GM21786 (cell line): ENCODE data around the gene SHB.
"Not testable (repeated sequence)": the region's sequence is repeated elsewhere in the genome, so short reads cannot be mapped to it uniquely, and the experiment has no call there.

Experiments
- ATAC-seq: cut with Tn5 transposase; IDR thresholded peaks from one replicate; pipeline ENCODE4 v1.9.1; 2021; ENCODE audit not compliant: unreplicated experiment

Gene SHB

DNA sequence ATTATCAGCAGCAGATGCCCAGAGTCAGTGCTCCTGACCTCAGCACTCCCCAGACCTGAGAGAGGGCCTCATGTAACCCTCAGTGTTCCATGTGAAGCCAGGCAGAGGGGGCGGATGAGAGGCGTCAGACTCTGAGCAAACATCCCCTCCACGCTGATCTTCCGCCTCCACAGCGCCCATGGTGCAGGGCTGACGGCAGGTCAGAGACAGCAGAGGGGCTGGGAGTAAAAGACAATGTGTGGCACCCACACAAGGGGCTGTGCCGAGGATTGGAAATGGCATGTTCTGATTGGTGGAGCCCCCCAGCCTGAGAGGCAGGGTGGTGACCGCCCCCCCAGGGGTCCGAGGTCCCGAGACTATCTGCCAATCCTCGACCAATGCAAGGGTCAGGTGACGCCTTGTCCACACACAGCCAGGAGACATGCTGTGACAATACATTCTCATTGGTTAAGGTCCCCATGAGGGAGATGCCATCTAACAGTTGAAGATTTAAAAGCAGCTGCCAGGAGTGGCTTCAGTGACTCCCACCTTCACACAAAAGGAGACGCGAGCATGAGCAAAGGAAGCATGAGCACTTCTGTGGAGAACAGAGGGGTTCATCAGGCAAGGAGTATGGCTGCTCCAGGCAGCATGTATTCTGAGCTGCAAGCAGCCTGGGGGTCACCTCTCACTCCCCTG lies 145.8 kb downstream of the SHB start:
- ATAC-seq = no peak

DNA sequence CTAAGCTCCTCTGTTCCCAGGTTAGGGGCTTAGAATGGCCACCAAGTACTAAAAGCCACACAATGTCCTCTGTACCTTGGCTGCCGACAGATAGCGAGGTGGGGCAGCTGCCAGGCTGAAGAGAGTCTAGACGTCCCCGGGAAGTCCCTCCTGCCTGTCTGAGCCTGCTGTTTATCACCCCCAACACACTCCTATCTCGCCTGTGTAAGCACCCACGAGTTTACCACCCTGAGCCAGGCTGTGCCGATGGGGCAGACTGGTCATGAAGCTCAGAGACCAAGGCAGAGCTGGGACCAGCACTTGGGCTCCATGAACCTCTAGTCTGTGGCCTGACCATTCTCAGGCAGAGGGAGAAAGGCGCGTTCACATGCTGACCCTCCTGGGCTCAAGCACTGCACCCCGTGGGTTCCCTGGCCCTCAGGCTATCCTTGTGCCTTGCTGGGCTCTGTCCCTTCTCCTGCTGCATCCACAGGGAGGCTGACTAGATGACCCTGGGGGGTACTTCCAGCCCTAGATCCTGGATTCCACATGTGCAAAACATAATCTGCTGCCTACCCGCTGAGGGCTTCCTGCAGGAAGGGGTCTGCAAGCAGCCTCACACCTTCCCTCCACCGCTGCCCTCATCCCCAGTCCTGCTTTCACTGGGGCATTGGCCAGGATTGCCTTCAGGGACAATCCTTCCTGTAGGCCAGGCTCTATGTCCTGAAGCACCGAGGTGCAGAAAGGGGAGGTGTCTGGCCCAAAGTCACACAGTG lies 146.5 kb downstream of the SHB start:
- no peak for ATAC-seq

DNA sequence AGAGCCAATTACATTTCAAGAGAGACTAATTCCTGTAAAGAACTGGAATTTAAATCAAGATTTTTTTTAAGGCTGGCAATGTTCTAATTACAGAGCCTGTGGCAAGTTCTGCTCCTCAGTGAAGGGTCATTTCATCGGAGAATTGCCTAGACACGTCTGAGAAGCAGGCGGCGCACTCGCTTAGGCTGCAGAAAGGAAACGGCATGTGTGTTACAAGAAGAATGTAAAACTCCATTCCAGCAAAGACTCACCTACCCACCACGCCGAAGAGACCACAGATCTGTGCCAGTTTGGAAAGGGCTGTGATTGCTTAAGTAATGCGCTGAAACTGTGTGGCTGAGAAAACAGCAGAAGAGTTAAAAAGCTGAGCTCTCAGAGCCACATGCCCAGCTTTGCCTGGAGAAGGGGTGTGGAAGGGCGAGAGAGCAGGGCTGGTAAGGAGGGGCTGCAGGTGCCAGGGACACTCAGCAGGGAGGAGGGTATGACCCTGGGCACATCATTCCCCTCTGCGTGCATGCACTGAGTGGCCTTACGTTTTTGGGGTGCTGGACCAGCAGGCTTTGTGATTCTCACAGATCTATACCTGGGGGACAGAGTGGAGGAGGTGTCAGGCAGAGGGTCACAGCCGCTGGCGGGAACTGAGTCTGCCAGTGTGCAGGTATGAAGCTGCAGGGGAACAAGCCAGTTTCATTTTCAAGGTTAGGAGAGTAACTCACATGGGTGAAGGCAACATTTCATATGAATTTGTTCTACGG lies 147.3 kb downstream of the SHB start:
- no peak for ATAC-seq

DNA sequence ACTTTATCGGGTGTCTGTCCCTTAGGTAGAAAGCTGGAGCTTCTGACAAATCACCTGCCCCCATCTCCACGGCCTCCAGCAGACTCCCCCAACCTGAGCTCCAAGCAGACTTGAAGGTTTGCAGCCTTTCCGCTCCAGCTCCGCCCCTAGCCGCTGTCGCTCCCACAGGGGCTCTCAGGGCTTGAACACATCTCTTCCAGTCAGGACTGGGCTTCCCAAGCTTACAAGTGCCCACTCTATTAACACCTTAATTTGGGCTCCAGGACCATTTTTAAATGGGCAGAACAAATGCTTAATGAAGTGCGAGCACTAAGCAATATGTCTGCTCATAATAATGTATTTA lies 147.9 kb downstream of the SHB start:
- no peak for ATAC-seq

DNA sequence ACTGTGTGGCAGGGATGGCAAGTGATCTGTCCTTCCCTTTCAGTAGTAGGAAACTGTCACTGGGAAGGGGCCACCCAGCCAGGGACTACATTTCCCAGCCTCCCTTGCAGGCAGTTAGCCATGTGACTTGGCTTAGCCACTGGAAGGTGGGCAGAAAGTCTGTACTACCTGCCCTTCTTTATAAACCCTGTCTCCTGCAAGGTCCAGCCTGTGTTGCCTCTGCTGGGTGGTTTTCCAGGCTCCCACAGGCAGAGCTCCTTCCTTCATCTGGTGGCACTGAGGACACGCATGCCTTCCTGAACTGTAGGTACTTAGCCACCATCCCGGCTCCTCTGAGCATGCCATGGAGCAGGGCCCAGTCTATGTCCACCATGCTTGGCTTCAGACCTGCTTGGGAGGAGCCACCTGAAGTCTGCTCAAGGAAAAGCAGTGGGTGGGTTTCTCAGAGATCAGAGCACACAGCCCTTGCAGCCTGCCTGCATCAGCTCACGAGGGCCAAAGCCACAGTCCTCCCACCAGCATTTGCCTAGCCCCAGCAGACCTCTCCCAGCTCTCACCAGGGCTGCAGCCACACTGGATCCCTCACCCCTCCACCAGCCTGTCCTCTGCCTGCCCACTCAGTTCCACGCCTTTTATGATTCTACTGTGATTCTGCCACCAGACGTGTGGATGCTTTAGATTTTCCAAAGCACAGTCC lies 148.4 kb downstream of the SHB start:
- peak; percentile 80 for ATAC-seq

DNA sequence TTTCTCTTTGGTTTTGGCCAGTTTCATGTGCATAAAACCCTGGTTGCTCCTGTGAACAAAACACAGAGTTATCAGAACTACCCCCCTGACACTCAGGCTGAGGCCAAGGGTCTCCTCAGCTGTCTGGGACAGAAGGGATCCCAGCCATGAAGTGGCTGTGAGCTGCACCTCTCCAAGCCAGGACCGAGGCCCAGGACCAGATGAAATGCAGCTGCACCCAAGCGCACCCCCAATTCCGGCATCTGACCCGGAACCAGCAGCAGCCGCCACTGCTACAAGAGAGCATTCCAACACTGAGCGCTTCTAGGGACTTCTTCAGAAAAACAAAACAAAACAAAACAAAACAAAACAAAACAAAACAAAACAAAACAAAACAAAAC lies 149.1 kb downstream of the SHB start:
- no peak for ATAC-seq

DNA sequence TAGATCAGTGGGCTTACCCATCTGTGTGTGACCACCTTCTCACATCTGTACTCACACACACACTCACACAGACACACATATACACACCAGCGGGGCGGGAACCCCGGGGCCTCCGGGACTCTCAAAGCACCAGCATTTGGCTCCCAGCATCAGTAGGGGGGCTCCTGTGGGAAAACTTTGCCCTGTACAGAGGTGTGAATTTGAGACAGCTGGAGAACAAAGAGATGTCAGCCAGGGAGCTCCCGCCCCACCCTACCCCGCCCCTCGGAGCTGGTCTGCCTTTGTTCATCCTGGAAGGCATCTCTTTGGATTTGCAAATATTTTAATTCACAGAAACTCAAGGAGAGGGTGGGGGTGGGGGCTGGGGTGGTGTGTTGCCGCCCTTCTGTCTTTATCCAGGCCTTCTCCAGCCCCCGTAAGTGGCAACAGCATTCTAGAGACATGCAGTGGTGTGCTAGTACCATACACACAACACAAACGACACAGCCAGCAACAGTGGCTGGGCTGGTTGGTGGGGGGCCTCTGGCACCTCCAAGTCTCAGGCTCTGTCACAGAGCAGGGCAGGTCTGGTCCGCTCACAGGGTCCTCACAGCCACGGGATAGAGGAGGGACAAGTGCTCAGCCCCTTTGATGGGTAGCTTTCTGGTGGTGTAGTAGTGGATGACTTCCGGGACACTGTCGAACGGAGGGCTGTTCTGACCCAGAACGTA lies 149.6 kb downstream of the SHB start:
- ATAC-seq = no peak

DNA sequence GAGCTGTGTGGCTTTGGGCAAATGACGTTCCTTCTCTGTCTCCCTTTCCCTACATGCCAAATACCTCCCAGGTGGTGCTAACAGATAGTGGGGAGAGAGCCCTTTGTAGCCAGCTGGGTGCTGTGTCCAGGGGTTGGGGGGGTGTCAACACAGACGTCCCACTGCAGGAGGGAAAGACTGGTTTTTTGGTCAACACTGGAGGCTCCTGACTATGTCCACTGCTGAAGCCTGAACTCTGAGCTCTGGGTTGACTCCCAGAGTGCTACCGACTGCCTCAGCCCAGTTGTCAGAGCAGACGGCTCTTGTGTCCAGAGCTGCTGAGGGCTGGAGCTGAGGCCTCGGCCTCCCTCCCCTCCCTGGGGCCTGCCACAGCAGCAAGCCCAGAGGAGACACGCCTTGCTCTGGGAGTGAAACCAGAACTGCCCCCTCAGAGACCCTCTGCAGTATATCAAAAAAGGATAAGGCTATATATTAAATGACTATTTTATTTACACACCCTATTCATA lies 150.3 kb downstream of the SHB start:
- ATAC-seq = no peak

DNA sequence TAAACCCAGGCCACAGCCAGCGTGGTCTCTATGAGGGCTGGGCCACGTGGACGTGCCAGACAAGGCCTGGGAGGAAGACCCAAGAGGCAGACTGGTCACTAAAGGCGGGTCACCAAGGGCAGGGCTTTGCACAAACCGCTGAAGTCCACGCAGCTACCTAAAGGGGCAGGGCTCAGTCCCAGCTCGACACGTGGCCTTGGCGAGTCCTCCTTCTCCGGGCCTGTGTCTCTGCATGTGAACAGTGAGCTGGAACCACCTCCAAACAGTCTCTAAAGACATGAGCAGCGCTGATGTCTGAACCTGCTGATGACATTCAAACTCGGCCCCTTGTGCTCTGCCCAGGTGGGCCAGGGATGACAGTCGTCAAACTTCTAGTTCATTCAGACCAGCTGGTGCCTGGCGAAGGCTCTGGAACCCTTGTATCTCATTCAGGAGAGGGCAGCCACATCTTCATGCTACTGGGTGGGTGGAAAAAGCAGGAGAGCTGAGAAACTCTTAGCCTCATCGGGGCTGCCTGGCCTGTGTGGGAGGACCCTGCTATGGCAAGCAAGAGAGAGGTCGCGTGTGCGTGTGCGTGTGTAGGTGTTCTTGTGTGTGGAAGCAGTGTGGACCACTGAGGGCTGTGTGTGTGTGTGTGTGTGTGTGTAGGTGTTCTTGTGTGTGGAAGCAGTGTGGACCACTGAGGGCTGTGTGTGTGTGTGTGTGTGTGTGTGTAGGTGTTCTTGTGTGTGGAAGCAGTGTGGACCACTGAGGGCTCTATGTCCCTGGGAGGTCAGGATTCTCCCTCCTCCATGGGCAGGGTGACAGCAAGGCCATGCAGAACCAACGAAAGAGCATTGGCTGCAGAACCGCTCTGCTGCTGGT lies 151.0 kb downstream of the SHB start:
- ATAC-seq = no peak

DNA sequence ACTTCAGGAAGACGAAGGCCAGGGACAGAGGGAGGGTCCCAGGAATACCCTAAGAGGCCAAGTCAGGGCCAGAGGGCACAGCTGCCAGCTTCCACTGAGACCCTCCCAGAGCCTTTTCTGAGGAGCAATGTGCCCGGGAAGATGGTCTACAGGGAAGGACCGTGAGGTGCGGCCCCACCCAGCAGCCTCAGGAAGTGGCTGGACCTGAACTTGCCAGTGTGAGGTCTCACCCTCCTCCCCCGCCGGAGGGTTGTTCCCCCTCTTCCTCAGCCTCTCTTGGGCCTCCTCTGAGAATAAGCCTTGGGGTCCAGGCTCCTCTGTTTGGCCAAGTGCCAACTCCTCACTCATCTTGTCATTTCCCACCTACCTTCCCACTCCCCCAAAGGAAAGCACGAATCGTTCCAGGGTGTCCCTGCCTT lies 151.7 kb downstream of the SHB start:
- no peak for ATAC-seq

DNA sequence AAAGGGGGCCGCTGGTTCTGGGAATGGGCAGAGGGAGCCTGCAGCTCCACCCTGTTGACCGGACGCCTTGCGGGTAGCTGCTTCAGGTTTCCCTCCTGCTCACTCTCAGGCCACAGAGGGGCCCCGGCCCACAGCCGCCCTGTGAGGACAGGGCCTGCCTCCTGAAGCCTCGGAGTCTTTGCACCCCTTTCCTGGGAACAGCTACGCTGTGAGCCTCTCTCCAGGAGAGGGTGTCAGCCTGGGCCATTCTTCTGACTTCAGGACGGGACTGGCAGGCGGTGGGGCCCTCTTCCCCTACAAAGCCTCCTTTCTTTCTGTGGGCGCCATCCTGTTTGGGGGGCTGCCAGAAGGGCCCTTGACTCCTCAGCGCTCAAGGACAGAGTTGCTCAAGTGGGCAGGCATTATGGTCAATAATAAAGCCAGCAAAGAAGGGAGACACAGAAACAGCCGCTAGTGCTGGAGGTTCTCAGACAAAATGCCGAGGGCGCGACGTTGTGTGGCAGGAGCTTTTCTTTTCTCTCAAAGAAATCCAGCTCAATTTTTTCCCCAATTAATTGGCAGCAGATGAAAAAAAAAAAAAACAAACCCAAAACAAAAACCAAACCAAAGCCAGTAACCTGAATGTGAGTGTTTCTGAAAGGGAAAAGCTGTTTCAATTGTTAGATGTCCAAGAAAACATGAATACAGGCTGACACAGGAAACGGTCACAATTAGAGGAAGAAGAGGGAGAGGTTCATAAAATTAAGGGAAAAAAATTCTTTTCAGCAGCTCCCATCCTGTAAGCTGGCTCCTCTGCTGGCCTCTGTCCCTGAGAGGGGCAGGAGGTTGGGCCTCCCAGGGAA lies 152.3 kb downstream of the SHB start:
- ATAC-seq = no peak

DNA sequence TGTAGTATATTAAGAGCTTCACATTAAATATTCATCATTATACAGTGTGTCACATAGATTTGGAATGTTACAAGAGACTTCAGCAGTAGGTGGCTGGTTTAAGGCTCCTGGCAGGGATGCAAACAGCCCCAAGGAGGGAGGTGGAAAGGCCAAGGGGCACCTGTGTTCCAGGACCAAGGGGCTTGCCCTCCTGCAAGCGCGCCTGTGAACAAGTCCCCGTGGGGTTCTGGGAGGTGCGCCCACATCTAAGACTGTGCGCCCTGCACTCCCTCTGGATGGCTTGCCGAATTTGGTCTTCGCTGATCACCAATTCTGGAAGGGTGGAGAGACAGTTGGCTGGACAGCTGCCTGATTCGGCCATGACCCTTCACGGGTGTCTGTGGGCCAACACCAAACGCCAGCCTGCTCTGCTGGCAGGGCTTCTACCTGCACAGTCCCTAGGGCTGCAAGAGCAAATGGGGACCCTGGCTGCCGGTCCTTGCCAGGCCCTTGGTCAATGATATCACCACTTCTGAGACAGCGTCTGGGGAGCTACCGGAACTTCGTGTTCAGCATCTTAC lies 153.0 kb downstream of the SHB start:
- no peak for ATAC-seq

DNA sequence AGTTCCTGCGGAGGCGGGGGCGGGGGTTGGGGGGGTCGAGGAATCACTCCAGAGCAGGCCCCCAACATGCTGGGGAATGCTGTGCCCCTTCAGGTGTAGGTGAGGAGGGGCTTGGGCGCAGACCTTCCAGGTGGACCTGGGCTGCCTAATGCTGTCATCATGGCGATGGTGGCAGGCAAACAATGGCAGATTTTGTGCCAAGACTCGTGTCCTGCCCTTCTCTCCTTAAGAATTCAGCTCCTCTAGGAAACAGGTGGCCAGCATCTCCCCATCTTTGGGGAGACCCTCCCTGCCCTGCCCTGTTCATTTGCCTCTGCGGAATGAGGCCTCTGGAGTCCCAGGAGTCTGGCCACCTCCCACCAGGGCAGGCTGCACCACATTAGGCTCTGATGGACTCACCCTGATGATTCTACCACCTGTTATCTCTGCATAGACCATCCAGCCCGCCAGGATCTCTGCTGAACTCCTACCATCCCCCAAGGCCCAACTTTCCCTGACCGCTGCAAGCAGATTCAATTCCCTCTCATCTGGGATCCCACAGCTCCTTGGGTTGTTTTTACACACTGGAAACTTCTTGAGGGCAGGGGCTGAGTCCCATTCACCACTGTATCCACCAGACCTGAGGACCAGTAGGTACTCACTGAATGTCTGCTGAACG lies 154.2 kb downstream of the SHB start:
- no peak for ATAC-seq

DNA sequence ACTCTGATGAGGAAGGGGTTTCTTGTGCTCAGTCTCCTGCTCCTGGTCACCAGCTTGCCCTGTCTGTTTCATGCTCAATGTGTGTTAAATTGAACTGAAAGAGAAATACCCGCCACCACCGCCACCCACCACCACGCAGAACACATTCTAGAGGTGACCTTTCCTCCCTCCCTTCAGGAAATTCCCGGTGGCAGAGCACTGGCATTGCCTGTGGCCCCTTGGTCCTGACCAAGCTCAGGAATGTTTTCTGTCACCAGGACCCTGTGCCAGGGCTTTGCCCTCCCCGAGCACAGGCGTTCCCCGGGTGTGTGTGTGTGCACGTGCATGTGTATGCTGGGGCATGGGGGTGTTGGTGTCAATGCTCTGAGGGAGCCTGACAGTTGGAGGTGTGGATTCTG lies 154.9 kb downstream of the SHB start:
- no peak for ATAC-seq

DNA sequence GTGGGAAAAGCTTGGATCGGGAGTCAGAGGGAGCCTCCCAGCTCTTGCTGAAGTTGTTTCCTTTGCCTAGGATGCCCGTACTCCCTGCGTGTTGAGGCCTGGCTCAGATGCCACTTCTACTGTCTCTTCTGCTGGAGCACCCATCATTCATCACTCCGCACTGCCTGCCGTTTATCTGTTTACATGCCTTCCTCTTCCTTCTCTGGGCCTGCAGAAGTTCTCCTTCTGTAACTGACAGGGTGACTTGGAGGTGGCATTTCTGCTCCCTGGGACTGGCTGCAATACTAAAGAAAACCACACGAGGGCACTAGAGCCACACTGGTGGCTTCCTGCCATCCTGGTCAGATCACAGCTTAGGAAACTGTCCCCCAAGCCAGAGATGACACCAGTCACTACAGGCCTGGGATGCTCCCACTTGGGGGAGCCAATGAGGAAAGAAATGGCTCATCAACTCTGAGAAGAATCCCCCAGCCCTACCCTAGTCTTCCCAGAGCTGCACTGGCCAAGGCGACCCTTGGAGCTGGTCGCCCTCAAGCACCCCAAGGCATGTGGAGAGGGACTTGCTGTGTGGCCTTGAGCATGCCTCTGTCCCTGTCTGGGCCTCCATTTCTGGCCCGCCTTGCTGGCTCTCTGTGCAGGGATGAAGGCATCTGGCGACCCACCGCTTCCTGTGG lies 155.4 kb downstream of the SHB start:
- ATAC-seq = peak; percentile 85

DNA sequence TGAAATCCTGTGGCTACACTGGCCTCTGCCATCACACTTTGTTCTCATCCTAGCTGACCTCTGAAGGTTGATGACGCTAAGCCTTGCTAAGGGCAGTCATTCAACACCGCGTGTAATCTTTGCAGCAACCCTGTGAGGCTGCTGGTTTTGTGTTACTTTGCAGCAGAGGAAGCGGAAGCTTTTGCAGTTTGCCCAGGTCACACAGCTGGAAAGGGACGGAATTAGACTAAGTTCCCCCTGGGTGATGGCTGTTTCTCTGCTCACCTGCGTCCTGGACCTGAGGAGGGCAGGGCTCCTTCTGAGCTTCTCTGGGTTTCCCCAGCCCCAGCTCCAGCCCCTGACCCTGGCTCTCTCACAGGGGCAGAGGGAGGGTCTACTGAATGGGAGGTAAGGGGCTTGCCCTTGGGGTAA lies 157.8 kb downstream of the SHB start:
- ATAC-seq = no peak

DNA sequence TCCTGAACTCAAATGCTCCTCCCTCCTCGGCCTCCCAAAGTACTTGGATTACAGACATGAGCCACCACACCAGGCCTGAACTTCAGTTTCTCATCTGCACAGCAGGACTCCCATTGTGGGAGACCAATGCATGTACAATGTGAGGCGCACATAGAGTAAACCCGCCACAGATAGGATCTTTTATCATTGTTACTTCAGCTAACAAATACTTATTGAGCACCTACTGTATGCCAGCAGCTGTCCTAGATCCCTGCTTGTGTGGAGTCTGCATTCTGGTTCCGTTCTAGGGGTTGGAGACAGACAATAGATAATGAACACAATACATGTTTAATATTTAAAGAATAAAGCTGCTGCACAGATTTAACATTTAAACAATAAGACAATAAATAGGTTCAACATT lies 158.8 kb downstream of the SHB start:
- ATAC-seq = no peak

DNA sequence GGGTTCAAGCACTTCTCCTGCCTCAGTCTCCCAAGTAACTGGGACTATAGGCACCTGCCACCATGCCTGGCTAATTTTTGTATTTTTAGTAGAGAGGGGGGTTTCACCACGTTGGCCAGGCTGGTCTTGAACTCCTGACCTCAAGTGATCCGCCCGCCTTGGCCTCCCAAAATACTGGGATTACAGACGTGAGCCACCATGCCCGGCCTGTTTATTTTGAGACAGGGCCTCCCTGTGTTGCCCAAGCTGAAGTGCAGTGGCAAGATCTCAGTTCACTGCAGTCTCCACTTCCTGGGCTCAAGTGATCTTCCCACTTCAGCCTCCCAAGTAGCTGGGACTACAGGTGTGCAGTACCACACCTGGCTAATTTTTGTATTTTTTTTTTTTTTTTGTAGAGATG lies 159.2 kb downstream of the SHB start:
- not testable (repeated sequence) for ATAC-seq
